Activated naive CD8-positive, alpha-beta T cell treated with anti-CD3 and anti-CD28 coated beads, Interleukin-2, amount 50 U/mL, for 24 hours (primary cell): Measurements from ENCODE around the gene LHX5.

Experiments
- ATAC-seq: fragments of 150-1000 bp; cut with Tn5 transposase; one replicate; pipeline ENCODE4 v1.10.0; 2021
- DNase-seq: peaks from one replicate; pipeline ENCODE4 v3.0.0; 2021
- H3K27ac Mint-ChIP-seq: one replicate; pipeline ENCODE4 v1.8.0; 2021; ENCODE audit warnings: mild to moderate bottlenecking, mixed read lengths
- H3K27me3 Mint-ChIP-seq: one replicate; pipeline ENCODE4 v1.8.0; 2021; ENCODE audit warnings: mixed read lengths
- H3K36me3 Mint-ChIP-seq: one replicate; pipeline ENCODE4 v1.8.0; 2021; ENCODE audit warnings: low read depth, mixed read lengths
- H3K4me1 Mint-ChIP-seq: one replicate; pipeline ENCODE4 v1.8.0; 2021; ENCODE audit warnings: mixed read lengths
- H3K4me3 Mint-ChIP-seq: one replicate; pipeline ENCODE4 v1.8.0; 2021; ENCODE audit warnings: mild to moderate bottlenecking, moderate library complexity, mixed read lengths
- H3K9me3 Mint-ChIP-seq: one replicate; pipeline ENCODE4 v1.8.0; 2021; ENCODE audit warnings: mixed read lengths

LHX5 gene

GRCh38 chr12:113463746-113464451, 7.8 kb downstream of the LHX5 start:
- ATAC-seq (no peak), DNase-seq (no peak)
- peaks cover 77% of the 10 kb centered on the region for H3K27me3 Mint-ChIP-seq
- peaks cover 31% of the 10 kb centered on the region for H3K4me1 Mint-ChIP-seq
- peak overlapping the region; percentile 65 for H3K4me3 Mint-ChIP-seq
- H3K36me3 Mint-ChIP-seq = no peaks in the 10 kb centered on the region
- peak overlapping the region; percentile 25 for H3K27ac Mint-ChIP-seq
- no peaks in the 10 kb centered on the region for H3K9me3 Mint-ChIP-seq

GRCh38 chr12:113462998-113463745, 8.5 kb downstream of the LHX5 start:
- Mint-ChIP-seq H3K4me1 (peaks cover 29% of the 10 kb centered on the region), H3K9me3 (no peaks in the 10 kb centered on the region), H3K27ac (no peak overlapping the region), H3K4me3 (peak overlapping the region; percentile 65), H3K36me3 (no peaks in the 10 kb centered on the region), H3K27me3 (peaks cover 76% of the 10 kb centered on the region)
- no peak for DNase-seq
- ATAC-seq = no peak

GRCh38 chr12:113462117-113462774, 9.4 kb downstream of the LHX5 start:
- ATAC-seq (peak; percentile 60), DNase-seq (peak; percentile 81)
- Mint-ChIP-seq H3K27ac (no peak overlapping the region), H3K4me3 (peak overlapping the region; percentile 69), H3K27me3 (peaks cover 74% of the 10 kb centered on the region), H3K9me3 (no peaks in the 10 kb centered on the region), H3K4me1 (peaks cover 27% of the 10 kb centered on the region), H3K36me3 (no peaks in the 10 kb centered on the region)

- Mint-ChIP-seq H3K27ac (no peak overlapping the region), H3K4me3 (no peak overlapping the region), H3K27me3 (peaks cover 69% of the 10 kb centered on the region), H3K4me1 (peaks cover 23% of the 10 kb centered on the region), H3K9me3 (no peaks in the 10 kb centered on the region), H3K36me3 (no peaks in the 10 kb centered on the region)
- ATAC-seq = no peak
- DNase-seq = no peak
These were observed 10.0 kb downstream of the LHX5 start for GRCh38 chr12:113461666-113462065.

- H3K27ac Mint-ChIP-seq = no peak overlapping the region
- no peak overlapping the region for H3K4me3 Mint-ChIP-seq
- peaks cover 19% of the 10 kb centered on the region for H3K4me1 Mint-ChIP-seq
- H3K9me3 Mint-ChIP-seq = no peaks in the 10 kb centered on the region
- peaks cover 61% of the 10 kb centered on the region for H3K27me3 Mint-ChIP-seq
- no peaks in the 10 kb centered on the region for H3K36me3 Mint-ChIP-seq
- DNase-seq (no peak), ATAC-seq (no peak)
These were observed 11.7 kb downstream of the LHX5 start for GRCh38 chr12:113459981-113460380.

- Mint-ChIP-seq H3K4me1 (peaks cover 3% of the 10 kb centered on the region), H3K9me3 (no peaks in the 10 kb centered on the region), H3K27me3 (peaks cover 44% of the 10 kb centered on the region), H3K4me3 (no peak overlapping the region), H3K36me3 (no peaks in the 10 kb centered on the region), H3K27ac (no peak overlapping the region)
- ATAC-seq (no peak), DNase-seq (no peak)
These were observed 14.0 kb downstream of the LHX5 start for GRCh38 chr12:113457710-113458109.

GRCh38 chr12:113457185-113457584, 14.5 kb downstream of the LHX5 start:
- no peak for ATAC-seq
- no peak overlapping the region for H3K27ac Mint-ChIP-seq
- no peak overlapping the region for H3K4me3 Mint-ChIP-seq
- no peaks in the 10 kb centered on the region for H3K36me3 Mint-ChIP-seq
- H3K27me3 Mint-ChIP-seq = peaks cover 40% of the 10 kb centered on the region
- no peaks in the 10 kb centered on the region for H3K4me1 Mint-ChIP-seq
- no peak for DNase-seq
- H3K9me3 Mint-ChIP-seq = no peaks in the 10 kb centered on the region

GRCh38 chr12:113456761-113457160, 14.9 kb downstream of the LHX5 start:
- DNase-seq = no peak
- no peaks in the 10 kb centered on the region for H3K4me1 Mint-ChIP-seq
- H3K4me3 Mint-ChIP-seq = no peak overlapping the region
- no peaks in the 10 kb centered on the region for H3K36me3 Mint-ChIP-seq
- no peaks in the 10 kb centered on the region for H3K9me3 Mint-ChIP-seq
- no peak overlapping the region for H3K27ac Mint-ChIP-seq
- peaks cover 36% of the 10 kb centered on the region for H3K27me3 Mint-ChIP-seq
- no peak for ATAC-seq

GRCh38 chr12:113456199-113456598, 15.5 kb downstream of the LHX5 start:
- peaks cover 30% of the 10 kb centered on the region for H3K27me3 Mint-ChIP-seq
- no peaks in the 10 kb centered on the region for H3K36me3 Mint-ChIP-seq
- H3K9me3 Mint-ChIP-seq = no peaks in the 10 kb centered on the region
- no peak overlapping the region for H3K4me3 Mint-ChIP-seq
- no peak overlapping the region for H3K27ac Mint-ChIP-seq
- ATAC-seq (no peak), DNase-seq (no peak)
- no peaks in the 10 kb centered on the region for H3K4me1 Mint-ChIP-seq

GRCh38 chr12:113453330-113453729, 18.3 kb downstream of the LHX5 start:
- ATAC-seq (no peak), DNase-seq (no peak)
- H3K27ac Mint-ChIP-seq = no peak overlapping the region
- H3K4me1 Mint-ChIP-seq = no peaks in the 10 kb centered on the region
- H3K27me3 Mint-ChIP-seq = peaks cover 14% of the 10 kb centered on the region
- H3K4me3 Mint-ChIP-seq = no peak overlapping the region
- no peaks in the 10 kb centered on the region for H3K9me3 Mint-ChIP-seq
- H3K36me3 Mint-ChIP-seq = no peaks in the 10 kb centered on the region

GRCh38 chr12:113452458-113452857, 19.2 kb downstream of the LHX5 start:
- H3K27ac Mint-ChIP-seq = no peak overlapping the region
- no peaks in the 10 kb centered on the region for H3K36me3 Mint-ChIP-seq
- no peaks in the 10 kb centered on the region for H3K9me3 Mint-ChIP-seq
- peaks cover 14% of the 10 kb centered on the region for H3K27me3 Mint-ChIP-seq
- ATAC-seq = no peak
- H3K4me3 Mint-ChIP-seq = no peak overlapping the region
- no peak for DNase-seq
- no peaks in the 10 kb centered on the region for H3K4me1 Mint-ChIP-seq

- peaks cover 4% of the 10 kb centered on the region for H3K9me3 Mint-ChIP-seq
- no peaks in the 10 kb centered on the region for H3K36me3 Mint-ChIP-seq
- no peak for ATAC-seq
- H3K27me3 Mint-ChIP-seq = peaks cover 24% of the 10 kb centered on the region
- no peak for DNase-seq
- no peaks in the 10 kb centered on the region for H3K4me1 Mint-ChIP-seq
- no peak overlapping the region for H3K27ac Mint-ChIP-seq
- H3K4me3 Mint-ChIP-seq = no peak overlapping the region
These were observed 21.8 kb downstream of the LHX5 start for GRCh38 chr12:113449839-113450238.

- Mint-ChIP-seq H3K9me3 (peaks cover 4% of the 10 kb centered on the region), H3K4me3 (no peak overlapping the region), H3K27me3 (peaks cover 24% of the 10 kb centered on the region), H3K27ac (no peak overlapping the region), H3K4me1 (no peaks in the 10 kb centered on the region), H3K36me3 (no peaks in the 10 kb centered on the region)
- DNase-seq = no peak
- no peak for ATAC-seq
These were observed 22.4 kb downstream of the LHX5 start for GRCh38 chr12:113449299-113449698.

- DNase-seq (no peak), ATAC-seq (no peak)
- no peaks in the 10 kb centered on the region for H3K4me1 Mint-ChIP-seq
- H3K4me3 Mint-ChIP-seq = no peak overlapping the region
- peaks cover 4% of the 10 kb centered on the region for H3K9me3 Mint-ChIP-seq
- peaks cover 24% of the 10 kb centered on the region for H3K27me3 Mint-ChIP-seq
- H3K36me3 Mint-ChIP-seq = no peaks in the 10 kb centered on the region
- no peak overlapping the region for H3K27ac Mint-ChIP-seq
These were observed 22.8 kb downstream of the LHX5 start for GRCh38 chr12:113448873-113449272.
